Suprapubic skin (tissue), 4 donors: ENCODE data around the gene ENAH. TPM values are rescaled to one million over a fixed set of nuclear protein-coding genes. Genes with fewer than 3 reads are reported as not detected.
"Not testable (repeated sequence)": the region's sequence is repeated elsewhere in the genome, so short reads cannot be mapped to it uniquely, and the experiment has no call there.

Experiments
- DNase-seq, 2 donors: peaks; one replicate each; pipeline ENCODE4 v3.0.0-alpha.2; 2019; ENCODE audit warnings: low spot score in 2 of 2
- H3K27ac ChIP-seq: fragments of 200-600 bp; sonication (generic); one replicate; pipeline ENCODE4 v1.5.1; 2019
- H3K27me3 ChIP-seq: fragments of 200-600 bp; sonication (generic); one replicate; pipeline ENCODE4 v1.5.1; 2019
- H3K36me3 ChIP-seq: fragments of 200-600 bp; sonication (generic); one replicate; pipeline ENCODE4 v1.5.1; 2019
- H3K4me1 ChIP-seq: fragments of 200-600 bp; sonication (generic); one replicate; pipeline ENCODE4 v1.5.1; 2019
- H3K4me3 ChIP-seq: fragments of 200-600 bp; sonication (generic); one replicate; pipeline ENCODE4 v1.5.1; 2019; ENCODE audit warnings: mild to moderate bottlenecking
- H3K9me3 ChIP-seq: fragments of 200-600 bp; sonication (generic); one replicate; pipeline ENCODE4 v1.5.1; 2019
- EP300 ChIP-seq: sonication (generic); formaldehyde crosslinking; IDR thresholded peaks from one replicate; pipeline ENCODE4 v1.6.1; 2017; ENCODE audit warnings: antibody characterized with exemption
- POLR2A ChIP-seq, 2 donors: fragments of 450-650 bp; IDR thresholded peaks; one replicate each; pipeline ENCODE4 v1.6.1; 2017; ENCODE audit warnings: antibody characterized with exemption in 2 of 2, mild to moderate bottlenecking in 2 of 2, moderate library complexity in 2 of 2
- POLR2AphosphoS5 ChIP-seq, 3 donors: sonication (generic); formaldehyde crosslinking; IDR thresholded peaks; one replicate each; pipeline ENCODE4 v1.6.1; 2017; ENCODE audit warnings: antibody characterized with exemption in 3 of 3
- WGBS: methylation state at CpG from one replicate; pipeline ENCODE4 v1.1.5; 2018; 5-methylcytosine and 5-hydroxymethylcytosine counted together
- total RNA-seq, 4 donors: library from RNA; depleted of rRNA; stranded (reverse); fragments of >200 nt; gene quantifications; one replicate each; pipeline ENCODE4 v1.1.0, GENCODE V29; 2016
- TF ChIP-seq, protein P1 (sequence below), 2 donors: fragments of 200-600 bp in 1 of 2; fragments of 450-650 bp in 1 of 2; sonication (generic) in 1 of 2; IDR thresholded peaks; one replicate each; pipeline ENCODE4 v1.5.1; 2016 to 2019; ENCODE audit warnings: antibody characterized with exemption in 2 of 2, mild to moderate bottlenecking in 1 of 2, moderate library complexity in 1 of 2

ENAH gene
- total RNA-seq, 4 donors from 2014 or later = 33.5 to 44.6 (median 41.8) TPM

DNA sequence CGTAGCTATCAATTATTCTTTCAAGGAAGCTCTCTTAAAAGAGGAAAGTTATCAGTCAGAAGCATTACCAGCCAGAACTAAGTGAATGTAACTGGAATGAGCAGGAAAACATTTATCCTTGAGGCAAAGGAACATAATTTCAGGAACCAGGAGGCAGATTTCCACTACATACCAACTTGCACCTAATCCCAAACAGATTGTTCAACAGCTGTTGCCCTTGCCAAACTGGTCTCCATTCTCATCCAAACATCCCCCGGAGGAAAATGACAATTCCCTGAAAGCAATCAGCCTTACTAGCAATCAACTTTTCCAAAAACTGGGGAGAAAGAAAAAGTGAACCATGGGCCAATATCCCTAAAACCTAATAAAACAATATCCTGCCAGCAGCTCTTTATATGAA, 35.0 kb downstream of the ENAH start:
- no peaks in the 10 kb centered on the region for H3K27me3 ChIP-seq
- H3K9me3 ChIP-seq = no peaks in the 10 kb centered on the region
- H3K4me1 ChIP-seq = peaks cover 21% of the 10 kb centered on the region
- DNase-seq = no peak
- no peak overlapping the region for H3K4me3 ChIP-seq
- TF ChIP-seq POLR2A (IDR thresholded peaks at IDR 0.05) (no peak), EP300 (no peak), POLR2AphosphoS5 (IDR thresholded peaks at IDR 0.05) (no peak)
- TF ChIP-seq, protein P1, sequence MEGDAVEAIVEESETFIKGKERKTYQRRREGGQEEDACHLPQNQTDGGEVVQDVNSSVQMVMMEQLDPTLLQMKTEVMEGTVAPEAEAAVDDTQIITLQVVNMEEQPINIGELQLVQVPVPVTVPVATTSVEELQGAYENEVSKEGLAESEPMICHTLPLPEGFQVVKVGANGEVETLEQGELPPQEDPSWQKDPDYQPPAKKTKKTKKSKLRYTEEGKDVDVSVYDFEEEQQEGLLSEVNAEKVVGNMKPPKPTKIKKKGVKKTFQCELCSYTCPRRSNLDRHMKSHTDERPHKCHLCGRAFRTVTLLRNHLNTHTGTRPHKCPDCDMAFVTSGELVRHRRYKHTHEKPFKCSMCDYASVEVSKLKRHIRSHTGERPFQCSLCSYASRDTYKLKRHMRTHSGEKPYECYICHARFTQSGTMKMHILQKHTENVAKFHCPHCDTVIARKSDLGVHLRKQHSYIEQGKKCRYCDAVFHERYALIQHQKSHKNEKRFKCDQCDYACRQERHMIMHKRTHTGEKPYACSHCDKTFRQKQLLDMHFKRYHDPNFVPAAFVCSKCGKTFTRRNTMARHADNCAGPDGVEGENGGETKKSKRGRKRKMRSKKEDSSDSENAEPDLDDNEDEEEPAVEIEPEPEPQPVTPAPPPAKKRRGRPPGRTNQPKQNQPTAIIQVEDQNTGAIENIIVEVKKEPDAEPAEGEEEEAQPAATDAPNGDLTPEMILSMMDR (IDR thresholded peaks at IDR 0.05) = no peak
- 33% methylated on average over 2 of the region's 2 CpGs for WGBS
- no peak overlapping the region for H3K27ac ChIP-seq
- H3K36me3 ChIP-seq = no peaks in the 10 kb centered on the region

DNA sequence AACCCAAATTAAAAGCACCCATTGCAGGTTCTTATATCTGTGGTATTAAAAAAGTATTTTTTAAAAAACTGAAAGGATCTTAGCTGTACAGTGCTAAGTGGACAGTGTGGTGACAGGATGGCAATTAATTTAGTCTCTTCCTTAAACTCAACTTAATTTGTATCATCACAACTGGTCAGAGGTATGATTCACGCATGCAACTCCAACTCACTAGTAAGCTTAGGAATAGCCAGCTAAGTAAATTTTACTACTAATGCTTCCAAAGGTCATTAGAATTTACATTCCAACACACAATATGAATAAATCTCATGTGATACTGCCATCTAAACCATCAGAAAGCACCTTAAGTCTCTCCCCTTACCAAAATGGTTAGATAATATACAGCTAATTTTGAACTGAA, 35.4 kb downstream of the ENAH start:
- Histone ChIP-seq H3K4me3 (no peak overlapping the region), H3K27me3 (no peaks in the 10 kb centered on the region), H3K4me1 (peaks cover 25% of the 10 kb centered on the region), H3K9me3 (no peaks in the 10 kb centered on the region), H3K27ac (no peak overlapping the region), H3K36me3 (no peaks in the 10 kb centered on the region)
- WGBS = 69% methylated on average over 1 of the region's 1 CpG
- TF ChIP-seq, protein P1 (IDR thresholded peaks at IDR 0.05) = no peak
- TF ChIP-seq POLR2A (IDR thresholded peaks at IDR 0.05) = no peak
- TF ChIP-seq POLR2AphosphoS5 (IDR thresholded peaks at IDR 0.05) = no peak
- no peak for TF ChIP-seq EP300
- no peak for DNase-seq

DNA sequence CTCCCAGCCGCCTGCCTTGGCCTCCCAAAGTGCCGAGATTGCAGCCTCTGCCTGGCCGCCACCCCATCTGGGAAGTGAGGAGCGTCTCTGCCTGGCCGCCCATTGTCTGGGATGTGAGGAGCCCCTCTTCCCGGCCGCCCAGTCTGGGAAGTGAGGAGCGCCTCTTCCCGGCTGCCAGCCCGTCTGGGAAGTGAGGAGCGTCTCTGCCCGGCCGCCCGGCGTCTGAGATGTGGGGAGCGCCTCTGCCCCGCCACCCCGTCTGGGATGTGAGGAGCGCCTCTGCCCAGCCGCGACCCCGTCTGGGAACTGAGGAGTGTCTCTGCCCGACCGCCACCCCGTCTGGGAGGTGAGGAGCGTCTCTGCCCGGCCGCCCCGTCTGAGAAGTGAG, 37.5 kb downstream of the ENAH start:
- H3K4me3 ChIP-seq, H3K27me3 ChIP-seq, H3K27ac ChIP-seq, DNase-seq, H3K9me3 ChIP-seq, H3K36me3 ChIP-seq: not testable (repeated sequence)
- 92% methylated on average over 27 of the region's 29 CpGs for WGBS
- peaks cover 38% of the 10 kb centered on the region for H3K4me1 ChIP-seq

DNA sequence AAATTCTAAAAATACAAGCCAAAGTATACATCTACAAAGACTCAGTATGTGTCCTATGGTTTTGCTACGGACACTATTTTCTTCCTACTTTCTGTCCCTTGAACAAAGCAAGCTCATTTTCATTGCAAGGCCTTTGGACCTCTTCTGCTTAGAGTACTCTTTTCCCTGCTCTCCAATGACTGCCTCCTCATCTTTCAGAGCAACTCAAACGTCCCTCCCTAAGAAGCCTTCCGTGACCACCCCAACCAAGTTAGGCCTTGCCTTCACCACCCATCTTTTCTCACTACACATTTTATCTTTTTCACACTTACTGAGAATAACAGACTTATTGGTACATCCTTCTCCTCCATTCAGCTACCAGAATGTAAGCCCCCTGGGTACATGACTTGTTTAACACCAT, 39.9 kb downstream of the ENAH start:
- no peak for DNase-seq
- 75% methylated on average over 3 of the region's 3 CpGs for WGBS
- peaks cover 34% of the 10 kb centered on the region for H3K4me1 ChIP-seq
- TF ChIP-seq, protein P1 (IDR thresholded peaks at IDR 0.05) = no peak
- TF ChIP-seq POLR2A (IDR thresholded peaks at IDR 0.05) (no peak), POLR2AphosphoS5 (IDR thresholded peaks at IDR 0.05) (no peak)
- H3K9me3 ChIP-seq = no peaks in the 10 kb centered on the region
- no peaks in the 10 kb centered on the region for H3K36me3 ChIP-seq
- no peak overlapping the region for H3K27ac ChIP-seq
- no peak overlapping the region for H3K4me3 ChIP-seq
- H3K27me3 ChIP-seq = no peaks in the 10 kb centered on the region

DNA sequence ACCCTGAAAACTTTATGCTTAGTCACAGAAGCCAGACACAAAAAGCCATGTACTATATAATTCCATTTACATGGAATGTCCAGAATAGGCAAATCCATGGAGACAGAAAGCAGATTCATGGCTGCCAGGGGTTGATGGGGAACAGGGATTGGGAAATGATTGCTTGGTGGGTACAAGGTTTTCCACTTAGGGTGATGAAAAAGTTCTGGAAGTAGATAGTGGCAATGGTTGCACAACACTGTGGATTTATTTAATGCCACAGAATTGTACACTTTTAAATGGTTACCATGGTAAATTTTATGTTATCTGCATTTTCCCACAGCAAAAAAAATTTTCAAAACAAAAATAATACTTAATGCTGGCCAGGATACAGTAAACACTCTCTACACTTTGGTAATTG, 40.6 kb downstream of the ENAH start:
- no peaks in the 10 kb centered on the region for H3K27me3 ChIP-seq
- no peak overlapping the region for H3K4me3 ChIP-seq
- H3K9me3 ChIP-seq = no peaks in the 10 kb centered on the region
- no peaks in the 10 kb centered on the region for H3K36me3 ChIP-seq
- TF ChIP-seq EP300 (no peak), POLR2A (IDR thresholded peaks at IDR 0.05) (no peak), POLR2AphosphoS5 (IDR thresholded peaks at IDR 0.05) (no peak)
- TF ChIP-seq, protein P1 (IDR thresholded peaks at IDR 0.05) = no peak
- no peak overlapping the region for H3K27ac ChIP-seq
- peaks cover 27% of the 10 kb centered on the region for H3K4me1 ChIP-seq
- DNase-seq = no peak

DNA sequence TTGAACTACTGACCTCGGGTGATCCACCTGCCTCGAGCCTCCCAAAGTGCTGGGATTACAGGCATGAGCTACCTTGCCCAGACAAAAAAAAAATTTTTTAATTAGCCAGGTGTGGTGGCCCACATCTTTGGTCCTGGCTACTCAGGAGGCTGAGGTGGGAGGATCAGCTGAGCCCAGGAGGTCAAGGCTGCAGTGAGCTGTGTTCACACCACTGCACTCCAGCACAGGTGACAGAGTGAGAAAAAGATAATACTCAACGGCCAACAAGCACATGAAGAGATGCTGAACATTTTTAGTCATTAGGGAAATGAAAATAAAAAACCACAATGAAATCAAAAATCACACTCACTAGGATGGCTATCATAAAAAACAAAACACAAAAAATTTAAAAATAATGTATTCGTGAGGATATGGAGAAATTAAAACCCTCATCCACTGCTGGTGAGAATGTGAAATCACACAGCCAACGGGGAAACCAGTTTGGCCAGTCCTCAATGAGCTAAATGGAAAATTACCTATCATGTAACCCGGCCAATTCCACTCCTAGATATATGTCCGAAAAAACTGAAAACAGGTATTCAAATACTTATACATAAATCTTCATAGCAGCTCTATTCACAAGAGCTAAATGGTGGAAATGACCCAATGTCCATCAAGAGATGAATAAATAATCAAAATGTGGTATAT, 41.2 kb downstream of the ENAH start:
- peaks cover 25% of the 10 kb centered on the region for H3K4me1 ChIP-seq
- no peak for TF ChIP-seq POLR2A (IDR thresholded peaks at IDR 0.05)
- TF ChIP-seq POLR2AphosphoS5 (IDR thresholded peaks at IDR 0.05) = no peak
- no peaks in the 10 kb centered on the region for H3K36me3 ChIP-seq
- H3K4me3 ChIP-seq = no peak overlapping the region
- H3K27me3 ChIP-seq = no peaks in the 10 kb centered on the region
- H3K27ac ChIP-seq = no peak overlapping the region
- no peaks in the 10 kb centered on the region for H3K9me3 ChIP-seq
- no peak for DNase-seq
- 51% methylated on average over 7 of the region's 7 CpGs for WGBS
